Measurements from ENCODE around the gene CLDN22.

The CLDN22 gene

DNA sequence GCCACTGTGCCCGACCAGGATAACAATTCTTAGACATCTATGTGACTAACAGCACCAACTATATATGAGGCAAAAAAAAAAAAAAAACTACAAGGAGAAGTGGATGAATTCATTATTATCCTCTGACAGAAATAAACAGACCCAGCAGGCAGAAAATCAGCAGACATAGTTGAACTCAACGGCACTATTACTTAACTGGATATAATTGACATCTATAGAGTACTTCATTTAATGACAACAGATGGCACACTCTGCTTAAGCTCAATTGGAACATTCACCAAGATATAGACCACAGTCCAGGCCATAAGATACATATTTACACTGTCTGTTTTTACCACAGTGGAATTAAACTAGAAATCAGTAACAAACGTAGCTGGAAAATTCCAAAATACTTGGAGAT, 13.3 kb downstream of the CLDN22 start:
- Histone ChIP-seq H3K27ac (replicated peaks) (no peak overlapping the region), H3K27me3 (ENCODE audit: insufficient read depth, poor library complexity, severe bottlenecking) (peaks cover 3% of the 10 kb centered on the region), H3K4me3 (replicated peaks; ENCODE audit: insufficient read depth, low read length) (no peak overlapping the region)
- TF ChIP-seq SPI1 (IDR thresholded peaks at IDR 0.05; ENCODE audit: borderline replicate concordance, low read depth) = no peak
- TF ChIP-seq REST (IDR thresholded peaks at IDR 0.05; ENCODE audit: insufficient replicate concordance, low read depth) = no peak
- TF ChIP-seq POLR2AphosphoS5 (IDR thresholded peaks at IDR 0.05; ENCODE audit: low read depth) = no peak
- TF ChIP-seq, protein P1, sequence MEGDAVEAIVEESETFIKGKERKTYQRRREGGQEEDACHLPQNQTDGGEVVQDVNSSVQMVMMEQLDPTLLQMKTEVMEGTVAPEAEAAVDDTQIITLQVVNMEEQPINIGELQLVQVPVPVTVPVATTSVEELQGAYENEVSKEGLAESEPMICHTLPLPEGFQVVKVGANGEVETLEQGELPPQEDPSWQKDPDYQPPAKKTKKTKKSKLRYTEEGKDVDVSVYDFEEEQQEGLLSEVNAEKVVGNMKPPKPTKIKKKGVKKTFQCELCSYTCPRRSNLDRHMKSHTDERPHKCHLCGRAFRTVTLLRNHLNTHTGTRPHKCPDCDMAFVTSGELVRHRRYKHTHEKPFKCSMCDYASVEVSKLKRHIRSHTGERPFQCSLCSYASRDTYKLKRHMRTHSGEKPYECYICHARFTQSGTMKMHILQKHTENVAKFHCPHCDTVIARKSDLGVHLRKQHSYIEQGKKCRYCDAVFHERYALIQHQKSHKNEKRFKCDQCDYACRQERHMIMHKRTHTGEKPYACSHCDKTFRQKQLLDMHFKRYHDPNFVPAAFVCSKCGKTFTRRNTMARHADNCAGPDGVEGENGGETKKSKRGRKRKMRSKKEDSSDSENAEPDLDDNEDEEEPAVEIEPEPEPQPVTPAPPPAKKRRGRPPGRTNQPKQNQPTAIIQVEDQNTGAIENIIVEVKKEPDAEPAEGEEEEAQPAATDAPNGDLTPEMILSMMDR (IDR thresholded peaks at IDR 0.05; ENCODE audit: insufficient read depth, low read length) = no peak
- TF ChIP-seq GABPA (IDR thresholded peaks at IDR 0.05; ENCODE audit: low read depth) = no peak
- DNase-seq (ENCODE audit: low read depth in 1 of 2, low spot score in 1 of 2) = no peak

- no peak for DNase-seq (ENCODE audit: low read depth in 1 of 2, low spot score in 1 of 2)
- no peak for TF ChIP-seq REST (IDR thresholded peaks at IDR 0.05; ENCODE audit: insufficient replicate concordance, low read depth)
- TF ChIP-seq GABPA (IDR thresholded peaks at IDR 0.05; ENCODE audit: low read depth) = no peak
- no peak for TF ChIP-seq POLR2AphosphoS5 (IDR thresholded peaks at IDR 0.05; ENCODE audit: low read depth)
- no peak for TF ChIP-seq SPI1 (IDR thresholded peaks at IDR 0.05; ENCODE audit: borderline replicate concordance, low read depth)
- Histone ChIP-seq H3K27ac (replicated peaks) (no peak overlapping the region), H3K27me3 (ENCODE audit: insufficient read depth, poor library complexity, severe bottlenecking) (peaks cover 3% of the 10 kb centered on the region), H3K4me3 (replicated peaks; ENCODE audit: insufficient read depth, low read length) (no peak overlapping the region)
These were observed 15.5 kb downstream of the CLDN22 start for GRCh38 chr4:183304538-183304937.

DNA sequence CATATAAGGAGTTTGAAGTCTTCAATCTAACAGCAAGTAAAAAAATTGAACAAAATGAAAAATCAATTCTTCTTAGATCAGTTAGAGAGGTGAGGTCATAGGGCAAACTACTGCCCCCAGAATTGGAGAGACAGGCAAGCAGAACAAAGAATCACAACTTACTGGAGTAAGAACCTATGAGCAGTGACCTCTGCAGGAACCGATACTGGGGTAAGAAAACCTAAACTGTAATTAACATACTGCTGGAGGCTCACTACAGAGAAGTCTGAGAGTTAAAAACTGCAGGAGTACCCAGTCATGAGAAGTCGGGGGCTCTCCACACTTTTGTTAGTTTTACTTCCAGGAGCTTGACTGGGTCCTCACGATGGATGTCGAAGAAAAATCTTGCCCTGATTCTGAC, 16.0 kb downstream of the CLDN22 start:
- Histone ChIP-seq H3K27ac (replicated peaks) (no peak overlapping the region), H3K4me3 (replicated peaks; ENCODE audit: insufficient read depth, low read length) (no peak overlapping the region), H3K27me3 (ENCODE audit: insufficient read depth, poor library complexity, severe bottlenecking) (peaks cover 3% of the 10 kb centered on the region)
- no peak for TF ChIP-seq REST (IDR thresholded peaks at IDR 0.05; ENCODE audit: insufficient replicate concordance, low read depth)
- TF ChIP-seq, protein P1 (IDR thresholded peaks at IDR 0.05; ENCODE audit: insufficient read depth, low read length) = no peak
- no peak for TF ChIP-seq POLR2AphosphoS5 (IDR thresholded peaks at IDR 0.05; ENCODE audit: low read depth)
- no peak for TF ChIP-seq GABPA (IDR thresholded peaks at IDR 0.05; ENCODE audit: low read depth)
- no peak for TF ChIP-seq SPI1 (IDR thresholded peaks at IDR 0.05; ENCODE audit: borderline replicate concordance, low read depth)
- DNase-seq (ENCODE audit: low read depth in 1 of 2, low spot score in 1 of 2) = no peak

Measured in HL-60 (cell line).